HL-60 (cell line): ENCODE data around the gene COL28A1.

Source experiments
- DNase-seq, 2 experiments: peaks; one replicate each; pipeline ENCODE4 v3.0.0-alpha.2; 2010 to 2020; ENCODE audit warnings: low read depth in 1 of 2, low spot score in 1 of 2
- H3K27ac ChIP-seq: fragments of 250-450 bp; sonication (Bioruptor Pico); replicated peaks from 2 replicates; pipeline ENCODE4 v1.5.1; 2020; ENCODE audit warnings: mild to moderate bottlenecking, moderate library complexity
- H3K27me3 ChIP-seq: fragments of 250-450 bp; sonication (Bioruptor Pico); 2 replicates; pipeline ENCODE4 v1.5.1; 2021; ENCODE audit warnings: mild to moderate bottlenecking, moderate library complexity; ENCODE audit not compliant: insufficient read depth, poor library complexity, severe bottlenecking
- H3K4me3 ChIP-seq: replicated peaks from 2 replicates; pipeline ENCODE4 v1.5.1; 2011; ENCODE audit warnings: mild to moderate bottlenecking, control low read depth, low read length; ENCODE audit not compliant: insufficient read depth
- CTCF ChIP-seq: IDR thresholded peaks from one replicate; pipeline ENCODE4 v1.5.1; 2011; ENCODE audit warnings: low read length, control low read depth, inconsistent platforms; ENCODE audit not compliant: insufficient read depth
- GABPA ChIP-seq: IDR thresholded peaks from 2 replicates; pipeline ENCODE4 v1.6.1; 2012; ENCODE audit warnings: low read depth
- POLR2AphosphoS5 ChIP-seq: IDR thresholded peaks from 2 replicates; pipeline ENCODE4 v1.6.1; 2012; ENCODE audit warnings: low read depth
- SPI1 ChIP-seq: IDR thresholded peaks from 2 replicates; pipeline ENCODE4 v1.6.1; 2012; ENCODE audit warnings: low read depth, mild to moderate bottlenecking, borderline replicate concordance
- TF ChIP-seq, protein P1 (sequence below): IDR thresholded peaks from 2 replicates; pipeline ENCODE4 v1.6.1; 2012; ENCODE audit warnings: low read depth; ENCODE audit not compliant: insufficient replicate concordance

The COL28A1 gene

DNA sequence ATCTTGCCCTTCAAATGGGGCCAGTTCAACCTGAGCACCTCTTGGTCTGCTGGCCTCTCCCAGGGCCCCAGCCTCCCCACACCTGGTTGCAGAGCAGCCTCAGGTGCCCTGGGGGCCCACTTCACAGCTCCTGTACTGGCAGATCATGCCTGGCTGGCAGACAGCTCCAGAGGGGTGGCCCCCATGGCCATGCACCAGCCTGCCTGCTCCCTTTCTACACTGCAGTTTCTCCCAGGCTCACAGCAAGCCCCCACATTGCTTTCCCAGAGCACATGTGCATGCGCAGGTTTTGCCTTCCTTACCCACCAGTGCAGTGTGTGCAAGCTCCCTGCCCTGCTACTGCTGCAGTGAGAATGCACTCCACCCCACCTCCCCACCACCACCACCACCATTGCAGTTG is 21.2 kb upstream of the COL28A1 start:
- DNase-seq = no peak
- no peak overlapping the region for H3K4me3 ChIP-seq
- TF ChIP-seq SPI1 = no peak
- TF ChIP-seq GABPA = no peak
- TF ChIP-seq, protein P1, sequence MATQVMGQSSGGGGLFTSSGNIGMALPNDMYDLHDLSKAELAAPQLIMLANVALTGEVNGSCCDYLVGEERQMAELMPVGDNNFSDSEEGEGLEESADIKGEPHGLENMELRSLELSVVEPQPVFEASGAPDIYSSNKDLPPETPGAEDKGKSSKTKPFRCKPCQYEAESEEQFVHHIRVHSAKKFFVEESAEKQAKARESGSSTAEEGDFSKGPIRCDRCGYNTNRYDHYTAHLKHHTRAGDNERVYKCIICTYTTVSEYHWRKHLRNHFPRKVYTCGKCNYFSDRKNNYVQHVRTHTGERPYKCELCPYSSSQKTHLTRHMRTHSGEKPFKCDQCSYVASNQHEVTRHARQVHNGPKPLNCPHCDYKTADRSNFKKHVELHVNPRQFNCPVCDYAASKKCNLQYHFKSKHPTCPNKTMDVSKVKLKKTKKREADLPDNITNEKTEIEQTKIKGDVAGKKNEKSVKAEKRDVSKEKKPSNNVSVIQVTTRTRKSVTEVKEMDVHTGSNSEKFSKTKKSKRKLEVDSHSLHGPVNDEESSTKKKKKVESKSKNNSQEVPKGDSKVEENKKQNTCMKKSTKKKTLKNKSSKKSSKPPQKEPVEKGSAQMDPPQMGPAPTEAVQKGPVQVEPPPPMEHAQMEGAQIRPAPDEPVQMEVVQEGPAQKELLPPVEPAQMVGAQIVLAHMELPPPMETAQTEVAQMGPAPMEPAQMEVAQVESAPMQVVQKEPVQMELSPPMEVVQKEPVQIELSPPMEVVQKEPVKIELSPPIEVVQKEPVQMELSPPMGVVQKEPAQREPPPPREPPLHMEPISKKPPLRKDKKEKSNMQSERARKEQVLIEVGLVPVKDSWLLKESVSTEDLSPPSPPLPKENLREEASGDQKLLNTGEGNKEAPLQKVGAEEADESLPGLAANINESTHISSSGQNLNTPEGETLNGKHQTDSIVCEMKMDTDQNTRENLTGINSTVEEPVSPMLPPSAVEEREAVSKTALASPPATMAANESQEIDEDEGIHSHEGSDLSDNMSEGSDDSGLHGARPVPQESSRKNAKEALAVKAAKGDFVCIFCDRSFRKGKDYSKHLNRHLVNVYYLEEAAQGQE = no peak
- no peak for TF ChIP-seq CTCF
- no peak for TF ChIP-seq POLR2AphosphoS5
- H3K27me3 ChIP-seq = no peaks in the 10 kb centered on the region
- no peak overlapping the region for H3K27ac ChIP-seq

DNA sequence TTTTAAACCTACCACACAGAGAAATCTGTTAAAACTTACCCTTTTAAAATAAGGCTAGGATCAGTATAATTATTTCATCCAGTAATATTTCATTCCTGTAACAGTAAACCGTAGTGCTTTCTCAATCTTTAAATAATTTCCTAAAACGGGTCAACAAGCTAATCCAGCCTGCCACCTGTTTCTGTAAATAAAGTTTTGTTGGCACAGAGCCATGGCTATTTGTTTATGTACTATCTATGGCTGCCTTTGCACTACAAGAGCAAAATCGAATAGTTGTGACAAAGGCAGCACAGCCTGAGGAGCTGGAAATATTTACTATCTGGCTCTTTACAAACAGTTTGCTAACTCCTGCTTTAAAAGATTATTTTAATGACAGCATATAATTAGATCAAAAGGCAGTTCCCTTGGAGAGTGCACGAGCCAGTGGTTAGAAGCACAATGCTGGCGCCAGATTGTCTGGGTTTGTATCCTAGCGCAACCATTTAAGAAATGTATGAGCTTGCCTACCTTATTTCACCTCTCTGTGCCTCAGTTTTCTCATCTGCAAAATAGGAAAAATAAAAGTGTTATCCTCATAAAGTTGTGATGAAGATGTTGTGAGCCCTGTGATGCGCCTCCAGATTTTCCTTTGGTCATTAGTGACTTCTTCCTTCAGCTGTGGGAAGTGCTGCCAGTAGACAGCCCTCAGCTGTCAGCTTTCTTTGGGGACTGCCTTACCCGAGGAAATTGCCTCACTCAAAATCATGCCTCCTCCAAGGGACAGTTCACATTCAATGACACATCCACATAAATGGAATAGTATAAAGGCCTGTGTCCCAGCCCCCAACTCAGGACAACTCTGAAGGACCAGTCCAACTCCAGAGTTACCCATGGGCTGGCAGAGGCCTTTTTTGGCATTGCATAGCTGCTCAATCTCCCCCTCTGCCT is 19.2 kb upstream of the COL28A1 start:
- Histone ChIP-seq H3K4me3 (no peak overlapping the region), H3K27me3 (no peaks in the 10 kb centered on the region), H3K27ac (no peak overlapping the region)
- no peak for TF ChIP-seq SPI1
- no peak for TF ChIP-seq CTCF
- TF ChIP-seq GABPA = no peak
- no peak for TF ChIP-seq POLR2AphosphoS5
- TF ChIP-seq, protein P1 = no peak
- no peak for DNase-seq

- Histone ChIP-seq H3K4me3 (no peak overlapping the region), H3K27me3 (no peaks in the 10 kb centered on the region), H3K27ac (no peak overlapping the region)
- no peak for TF ChIP-seq CTCF
- no peak for TF ChIP-seq SPI1
- no peak for TF ChIP-seq GABPA
- TF ChIP-seq, protein P1 = no peak
- no peak for TF ChIP-seq POLR2AphosphoS5
- DNase-seq = no peak
Measured at GRCh38 chr7:7554021-7554432, 18.4 kb upstream of the COL28A1 start.
